ENCODE data around the gene BEAN1. TPM values are rescaled to one million over a fixed set of nuclear protein-coding genes. Genes with fewer than 3 reads are reported as not detected.

Gene BEAN1
- total RNA-seq, 2 donors from 2014 or later, result 1.2 to 1.6 TPM

GRCh38 chr16:66477028-66477515, 50.0 kb downstream of the BEAN1 start:
- intact Hi-C loops (cut with DNase I), result no loop called here
- ATAC-seq (no peak), DNase-seq (no peak)

GRCh38 chr16:66478733-66479511, 51.8 kb downstream of the BEAN1 start:
- intact Hi-C loops (cut with DNase I), result no loop called here
- ATAC-seq, result peak; percentile 81 to 84
- DNase-seq, result peak; percentile 78

GRCh38 chr16:66479661-66480264, 52.7 kb downstream of the BEAN1 start:
- DNase-seq (no peak), ATAC-seq (no peak)
- intact Hi-C loops (cut with DNase I), result loop anchor here (5.0 kb wide), 2 partner anchors 72 to 137 kb away; no protein-coding TSS in a partner anchor

GRCh38 chr16:66480265-66481080, 53.4 kb downstream of the BEAN1 start:
- intact Hi-C loops (cut with DNase I), result loop anchor here (5.0 kb wide), 2 partner anchors 73 to 138 kb away; no protein-coding TSS in a partner anchor
- DNase-seq, result no peak
- no peak for ATAC-seq

GRCh38 chr16:66481081-66481942, 54.2 kb downstream of the BEAN1 start:
- DNase-seq, result no peak
- no peak for ATAC-seq
- intact Hi-C loops (cut with DNase I), result loop anchor here (5.0 kb wide), 2 partner anchors 74 to 139 kb away; no protein-coding TSS in a partner anchor

GRCh38 chr16:66481943-66482390, 54.9 kb downstream of the BEAN1 start:
- ATAC-seq, result no peak
- DNase-seq, result no peak
- intact Hi-C loops (cut with DNase I), result loop anchor here (5.0 kb wide), 2 partner anchors 75 to 140 kb away; no protein-coding TSS in a partner anchor

GRCh38 chr16:66483689-66484452, 56.8 kb downstream of the BEAN1 start:
- intact Hi-C loops (cut with DNase I), result loop anchor here (1.0 to 5.0 kb wide), 3 partner anchors 77 to 142 kb away; no protein-coding TSS in a partner anchor
- DNase-seq, result peak; percentile 79
- ATAC-seq, result peak; percentile 63 to 66

GRCh38 chr16:66484453-66485213, 57.5 kb downstream of the BEAN1 start:
- ATAC-seq, result no peak
- DNase-seq, result no peak
- intact Hi-C loops (cut with DNase I), result loop anchor here (5.0 kb wide), 3 partner anchors 77 to 142 kb away; no protein-coding TSS in a partner anchor

- ATAC-seq (no peak), DNase-seq (no peak)
- intact Hi-C loops (cut with DNase I), result loop anchor here in 1 of 2 donors (5.0 kb wide), 1 partner anchor 133 kb away; no protein-coding TSS in a partner anchor
These were observed 58.3 kb downstream of the BEAN1 start for GRCh38 chr16:66485376-66485775.

- ATAC-seq, result no peak
- intact Hi-C loops (cut with DNase I), result loop anchor here in 1 of 2 donors (5.0 kb wide), 1 partner anchor 134 kb away; no protein-coding TSS in a partner anchor
- DNase-seq, result no peak
These were observed 59.2 kb downstream of the BEAN1 start for GRCh38 chr16:66486199-66486772.

GRCh38 chr16:66486773-66487579, 59.9 kb downstream of the BEAN1 start:
- DNase-seq (no peak), ATAC-seq (peak; percentile 53 to 71)
- intact Hi-C loops (cut with DNase I), result loop anchor here in 1 of 2 donors (5.0 kb wide), 1 partner anchor 135 kb away; no protein-coding TSS in a partner anchor

- intact Hi-C loops (cut with DNase I), result loop anchor here in 1 of 2 donors (5.0 kb wide), 1 partner anchor 135 kb away; no protein-coding TSS in a partner anchor
- DNase-seq, result no peak
- peak in 1 of 2 donors; percentile 26 for ATAC-seq
These were observed 60.6 kb downstream of the BEAN1 start for GRCh38 chr16:66487580-66488275.

- intact Hi-C loops (cut with DNase I), result loop anchor here in 1 of 2 donors (5.0 kb wide), 1 partner anchor 136 kb away; no protein-coding TSS in a partner anchor
- ATAC-seq (no peak), DNase-seq (no peak)
These were observed 61.4 kb downstream of the BEAN1 start for GRCh38 chr16:66488505-66488904.

- intact Hi-C loops (cut with DNase I), result loop anchor here in 1 of 2 donors (5.0 kb wide), 1 partner anchor 137 kb away; no protein-coding TSS in a partner anchor
- DNase-seq, result no peak
These were observed 62.3 kb downstream of the BEAN1 start for GRCh38 chr16:66489385-66489784.

More at GRCh38 chr16:66489385-66489784, 62.3 kb downstream of the BEAN1 start:
- ATAC-seq, result no peak
